Panc1 (cell line): ENCODE data around the gene FIBCD1. TPM values are rescaled to one million over a fixed set of nuclear protein-coding genes. Genes with fewer than 3 reads are reported as not detected.
A peak's percentile ranks its signal among the peaks of the same experiment; 100 is the strongest.

Experiments used
- ATAC-seq: fragments of 200-7000 bp; cut with Tn5 transposase; 2 replicates; pipeline ENCODE4 v1.9.1; 2020; ENCODE audit warnings: mild to moderate bottlenecking, moderate library complexity
- BruUV-seq: library from RNA; stranded (reverse); fragments of 400-500 nt; replicated peaks from 2 replicates; lab custom pipeline; 2021; lab: Mats Ljungman, UMichigan
- CTCF ChIA-PET: fragments of 300-600 bp; sonication (Branson Sonifier 250); formaldehyde crosslinking; loops from one replicate; lab custom pipeline; 2022; ENCODE audit warnings: antibody characterized with exemption; lab: Charles Lee
- POLR2A ChIA-PET: fragments of 300-600 bp; sonication (Branson Sonifier 250); formaldehyde crosslinking; loops from one replicate; lab custom pipeline; 2022; ENCODE audit warnings: antibody characterized with exemption; lab: Charles Lee
- DNase-seq: peaks from one replicate; pipeline ENCODE4 v3.0.0-alpha.2; 2010; ENCODE audit warnings: low read depth, low spot score
- H3K27ac ChIP-seq: 2 replicates; pipeline ENCODE4 v1.5.1; 2011; ENCODE audit warnings: mild to moderate bottlenecking, low read length, inconsistent platforms
- H3K27me3 ChIP-seq: fragments of 200-500 bp; sonication (Bioruptor generic); 2 replicates; pipeline ENCODE4 v1.6.0; 2014; ENCODE audit warnings: low read length, inconsistent platforms; ENCODE audit not compliant: control insufficient read depth, insufficient read depth
- H3K36me3 ChIP-seq: fragments of 200-500 bp; sonication (Bioruptor generic); 2 replicates; pipeline ENCODE4 v1.5.1; 2014; ENCODE audit warnings: inconsistent platforms, mild to moderate bottlenecking, low read length, moderate library complexity; ENCODE audit not compliant: control insufficient read depth, insufficient read depth
- H3K4me1 ChIP-seq: 2 replicates; pipeline ENCODE4 v1.5.1; 2011; ENCODE audit warnings: inconsistent platforms, mild to moderate bottlenecking, low read length, moderate library complexity; ENCODE audit not compliant: control insufficient read depth, insufficient read depth
- H3K4me3 ChIP-seq, 2 experiments: 2 replicates each; pipeline ENCODE4 v1.5.1; 2011 to 2012; ENCODE audit warnings: low read depth in 2 of 2, low read length in 2 of 2, mild to moderate bottlenecking in 2 of 2, inconsistent platforms in 1 of 2, moderate library complexity in 1 of 2
- H3K9me3 ChIP-seq: fragments of 200-500 bp; sonication (Bioruptor generic); 2 replicates; pipeline ENCODE4 v1.5.1; 2014; ENCODE audit warnings: low read depth, mild to moderate bottlenecking, inconsistent platforms, low read length, moderate library complexity; ENCODE audit not compliant: control insufficient read depth, insufficient read depth
- POLR2AphosphoS5 ChIP-seq: IDR thresholded peaks from 2 replicates; pipeline ENCODE4 v1.6.1; 2012; ENCODE audit warnings: mild to moderate bottlenecking, low read depth, low read length, moderate library complexity
- SIN3A ChIP-seq: IDR thresholded peaks from 2 replicates; pipeline ENCODE4 v1.6.1; 2012; ENCODE audit warnings: low read depth, mild to moderate bottlenecking, low read length, moderate library complexity, borderline replicate concordance; ENCODE audit not compliant: insufficient read depth
- TCF7L2 ChIP-seq: IDR thresholded peaks from 2 replicates; pipeline ENCODE4 v1.6.1; 2011; ENCODE audit warnings: mild to moderate bottlenecking, low read depth, low read length, inconsistent platforms
- in situ Hi-C: cut with HindIII; loops from 2 replicates; pipeline ENCODE4 v1.10.0; 2016; ENCODE audit warnings: low sequenced_read_pairs, low pct_unique_long_range_greater_than_20kb
- intact Hi-C: fragments of 100-400 bp; cut with micrococcal nuclease; formaldehyde crosslinking; loops from one replicate; pipeline ENCODE4 v1.10.0; 2022; ENCODE audit not compliant: unreplicated experiment
- total RNA-seq: library from RNA; stranded (reverse); gene quantifications from one replicate; pipeline ENCODE4 v1.2.1, GENCODE V29; 2021; ENCODE audit not compliant: unreplicated experiment
- TF ChIP-seq, protein P1 (sequence below), 2 experiments: IDR thresholded peaks; 2 replicates each; pipeline ENCODE4 v1.6.1; 2011 to 2012; ENCODE audit warnings: low read depth in 2 of 2, control low read depth in 1 of 2, low read length in 1 of 2, mild to moderate bottlenecking in 1 of 2, moderate library complexity in 1 of 2; ENCODE audit not compliant: insufficient read depth in 1 of 2
- TF ChIP-seq, protein P2 (sequence below): fragments of 450-650 bp; IDR thresholded peaks from 2 replicates; pipeline ENCODE4 v1.5.1; 2017; ENCODE audit warnings: mild to moderate bottlenecking

Gene FIBCD1
- total RNA-seq, 1 experiment from 2014 or later: 16.3 TPM

DNA sequence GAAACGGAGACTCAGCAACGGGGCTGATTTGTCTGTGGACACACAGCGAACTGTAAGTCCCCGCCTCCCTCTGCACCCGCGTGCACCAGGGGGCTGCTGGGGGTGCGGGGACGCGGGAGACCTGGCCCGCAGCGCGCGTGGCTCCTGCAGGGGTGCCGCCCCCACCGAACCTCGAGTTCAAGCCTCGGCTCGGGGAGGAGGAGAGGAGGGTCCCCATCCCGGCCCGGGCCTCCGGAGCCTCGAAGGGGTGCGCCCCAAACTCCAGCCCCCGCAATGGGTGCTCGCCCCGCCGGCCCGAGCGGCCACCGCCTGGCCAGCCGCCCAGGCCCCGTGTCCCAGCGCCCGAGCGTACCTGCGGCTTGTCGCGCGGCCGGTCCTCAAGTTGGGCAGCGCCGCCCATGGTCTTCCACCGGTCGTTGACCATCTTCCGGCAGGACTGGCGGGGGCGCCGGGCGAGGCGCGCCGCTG is 829 bp downstream of the FIBCD1 start:
- H3K27me3 ChIP-seq: no peaks in the 10 kb centered on the region
- intact Hi-C loops: no loop called here
- ChIA-PET CTCF (no interaction called here), POLR2A (no interaction called here)
- peak overlapping the region; percentile 28 to 56 for H3K4me3 ChIP-seq
- no peak overlapping the region for H3K27ac ChIP-seq
- DNase-seq (no peak), ATAC-seq (peak; percentile 1; the same call in 1 of the 2 replicates)
- no peak for TF ChIP-seq SIN3A
- TF ChIP-seq, protein P1, sequence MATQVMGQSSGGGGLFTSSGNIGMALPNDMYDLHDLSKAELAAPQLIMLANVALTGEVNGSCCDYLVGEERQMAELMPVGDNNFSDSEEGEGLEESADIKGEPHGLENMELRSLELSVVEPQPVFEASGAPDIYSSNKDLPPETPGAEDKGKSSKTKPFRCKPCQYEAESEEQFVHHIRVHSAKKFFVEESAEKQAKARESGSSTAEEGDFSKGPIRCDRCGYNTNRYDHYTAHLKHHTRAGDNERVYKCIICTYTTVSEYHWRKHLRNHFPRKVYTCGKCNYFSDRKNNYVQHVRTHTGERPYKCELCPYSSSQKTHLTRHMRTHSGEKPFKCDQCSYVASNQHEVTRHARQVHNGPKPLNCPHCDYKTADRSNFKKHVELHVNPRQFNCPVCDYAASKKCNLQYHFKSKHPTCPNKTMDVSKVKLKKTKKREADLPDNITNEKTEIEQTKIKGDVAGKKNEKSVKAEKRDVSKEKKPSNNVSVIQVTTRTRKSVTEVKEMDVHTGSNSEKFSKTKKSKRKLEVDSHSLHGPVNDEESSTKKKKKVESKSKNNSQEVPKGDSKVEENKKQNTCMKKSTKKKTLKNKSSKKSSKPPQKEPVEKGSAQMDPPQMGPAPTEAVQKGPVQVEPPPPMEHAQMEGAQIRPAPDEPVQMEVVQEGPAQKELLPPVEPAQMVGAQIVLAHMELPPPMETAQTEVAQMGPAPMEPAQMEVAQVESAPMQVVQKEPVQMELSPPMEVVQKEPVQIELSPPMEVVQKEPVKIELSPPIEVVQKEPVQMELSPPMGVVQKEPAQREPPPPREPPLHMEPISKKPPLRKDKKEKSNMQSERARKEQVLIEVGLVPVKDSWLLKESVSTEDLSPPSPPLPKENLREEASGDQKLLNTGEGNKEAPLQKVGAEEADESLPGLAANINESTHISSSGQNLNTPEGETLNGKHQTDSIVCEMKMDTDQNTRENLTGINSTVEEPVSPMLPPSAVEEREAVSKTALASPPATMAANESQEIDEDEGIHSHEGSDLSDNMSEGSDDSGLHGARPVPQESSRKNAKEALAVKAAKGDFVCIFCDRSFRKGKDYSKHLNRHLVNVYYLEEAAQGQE (IDR thresholded peaks at IDR 0.05; ENCODE audit: insufficient read depth in 1 of 2, low read depth in 2 of 2, low read length in 1 of 2): no peak
- TF ChIP-seq POLR2AphosphoS5: no peak
- no peak for TF ChIP-seq TCF7L2
- TF ChIP-seq, protein P2, sequence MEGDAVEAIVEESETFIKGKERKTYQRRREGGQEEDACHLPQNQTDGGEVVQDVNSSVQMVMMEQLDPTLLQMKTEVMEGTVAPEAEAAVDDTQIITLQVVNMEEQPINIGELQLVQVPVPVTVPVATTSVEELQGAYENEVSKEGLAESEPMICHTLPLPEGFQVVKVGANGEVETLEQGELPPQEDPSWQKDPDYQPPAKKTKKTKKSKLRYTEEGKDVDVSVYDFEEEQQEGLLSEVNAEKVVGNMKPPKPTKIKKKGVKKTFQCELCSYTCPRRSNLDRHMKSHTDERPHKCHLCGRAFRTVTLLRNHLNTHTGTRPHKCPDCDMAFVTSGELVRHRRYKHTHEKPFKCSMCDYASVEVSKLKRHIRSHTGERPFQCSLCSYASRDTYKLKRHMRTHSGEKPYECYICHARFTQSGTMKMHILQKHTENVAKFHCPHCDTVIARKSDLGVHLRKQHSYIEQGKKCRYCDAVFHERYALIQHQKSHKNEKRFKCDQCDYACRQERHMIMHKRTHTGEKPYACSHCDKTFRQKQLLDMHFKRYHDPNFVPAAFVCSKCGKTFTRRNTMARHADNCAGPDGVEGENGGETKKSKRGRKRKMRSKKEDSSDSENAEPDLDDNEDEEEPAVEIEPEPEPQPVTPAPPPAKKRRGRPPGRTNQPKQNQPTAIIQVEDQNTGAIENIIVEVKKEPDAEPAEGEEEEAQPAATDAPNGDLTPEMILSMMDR: no peak
- in situ Hi-C loops: no loop called here
- H3K4me1 ChIP-seq: peaks cover 19% of the 10 kb centered on the region
- BruUV-seq: no TSS peak
- no peaks in the 10 kb centered on the region for H3K9me3 ChIP-seq
- no peaks in the 10 kb centered on the region for H3K36me3 ChIP-seq

DNA sequence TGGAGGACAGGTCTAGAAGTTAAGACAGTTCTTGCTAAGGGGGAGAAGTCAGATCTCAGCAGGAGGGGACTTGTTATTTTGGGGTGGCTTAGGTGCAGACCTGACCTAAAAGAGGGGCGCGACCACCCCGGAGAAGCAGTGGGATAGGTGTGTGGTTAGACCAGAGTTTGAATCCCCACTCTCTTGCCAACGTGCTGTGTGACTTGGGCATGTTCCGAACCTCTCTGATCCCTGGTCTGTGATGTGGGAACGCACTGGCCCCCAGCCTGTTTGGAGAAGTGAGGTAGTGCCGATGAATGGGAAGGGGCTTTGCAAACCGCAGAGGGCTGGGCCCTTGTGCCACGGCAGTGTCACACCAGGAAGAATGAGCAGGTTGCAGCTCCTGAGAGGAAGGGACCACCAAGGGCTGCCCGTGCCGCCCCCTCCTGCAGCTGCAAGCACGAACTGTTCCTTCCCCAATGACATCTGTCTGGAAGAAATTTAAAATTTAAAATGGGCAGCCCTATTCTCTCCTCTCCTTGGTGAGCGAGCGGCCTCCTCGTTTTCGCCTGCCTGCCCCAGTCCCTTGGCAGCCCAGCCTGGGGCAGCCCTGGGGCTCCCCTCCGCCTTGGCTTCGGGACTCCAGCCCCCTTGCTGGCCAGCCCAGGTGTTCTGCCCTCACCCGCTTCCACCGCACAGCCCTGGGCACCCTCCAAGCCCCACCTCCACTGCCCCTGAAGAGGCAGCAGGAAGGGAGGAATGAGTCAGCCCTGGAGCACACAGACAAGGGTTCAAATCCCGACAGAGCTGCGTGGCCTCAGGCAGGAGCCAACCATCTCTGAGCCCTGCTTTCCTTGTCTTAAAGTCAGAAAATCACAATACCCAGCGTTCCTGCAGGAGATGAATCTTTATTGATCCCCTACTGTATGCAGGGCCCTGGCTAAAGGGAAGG is 1.6 kb downstream of the FIBCD1 start:
- Histone ChIP-seq H3K36me3 (no peaks in the 10 kb centered on the region), H3K4me3 (peak overlapping the region in 1 of 2 experiments; percentile 28; a peak in 2 of 4 replicates), H3K27ac (no peak overlapping the region), H3K27me3 (no peaks in the 10 kb centered on the region), H3K4me1 (peaks cover 27% of the 10 kb centered on the region), H3K9me3 (no peaks in the 10 kb centered on the region)
- no peak for ATAC-seq
- no TSS peak for BruUV-seq
- DNase-seq: no peak
- TF ChIP-seq, protein P1 (IDR thresholded peaks at IDR 0.05; ENCODE audit: insufficient read depth in 1 of 2, low read depth in 2 of 2, low read length in 1 of 2): no peak
- no peak for TF ChIP-seq POLR2AphosphoS5
- TF ChIP-seq, protein P2: no peak
- no peak for TF ChIP-seq SIN3A
- TF ChIP-seq TCF7L2: no peak
- in situ Hi-C loops: no loop called here
- ChIA-PET POLR2A (no interaction called here), CTCF (no interaction called here)
- intact Hi-C loops: no loop called here
